ENCODE data around the gene ALG9.
A peak's percentile ranks its signal among the peaks of the same experiment; 100 is the strongest.

Gene ALG9

DNA sequence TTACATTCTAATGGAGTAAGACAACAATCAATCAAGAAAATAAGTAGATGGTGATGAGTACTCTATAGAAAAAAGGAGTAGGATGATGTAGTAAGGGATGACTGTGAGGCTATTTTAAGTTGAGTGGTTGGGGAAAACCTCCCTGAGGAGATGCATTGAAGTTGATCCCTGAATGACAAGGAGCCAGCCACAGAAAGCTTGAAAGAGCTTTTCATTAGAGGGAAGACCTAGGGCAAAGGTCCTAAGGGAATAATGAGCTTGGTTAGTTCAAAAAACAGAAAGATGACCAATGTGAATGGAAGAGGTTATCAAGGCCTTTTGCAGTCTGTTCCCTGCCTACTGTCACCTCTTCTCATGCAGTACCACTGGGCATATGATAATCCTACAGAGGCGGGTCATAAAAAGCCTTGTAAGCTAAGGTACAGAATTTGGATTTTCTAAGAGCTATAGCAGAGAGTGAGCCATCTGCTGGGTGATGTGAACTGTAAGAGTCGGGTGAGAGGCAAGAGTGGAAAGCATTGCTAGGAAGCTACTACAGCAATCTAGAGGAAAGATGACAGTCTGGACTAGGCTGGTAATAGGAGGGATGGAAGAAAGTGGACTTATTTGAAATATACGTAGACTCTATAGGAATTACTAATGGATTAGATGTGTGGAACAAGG lies 108.3 kb downstream of the ALG9 start:
- H2AFZ ChIP-seq (ENCODE audit: low read depth, low read length): no peak overlapping the region
- H3K79me2 ChIP-seq (ENCODE audit: low read length): peaks cover 47% of the 10 kb centered on the region
- H4K20me1 ChIP-seq (ENCODE audit: insufficient read depth, low read length): no peaks in the 10 kb centered on the region
- peaks cover 13% of the 10 kb centered on the region for H3K4me1 ChIP-seq (ENCODE audit: low read length)
- no peaks in the 10 kb centered on the region for H3K9me3 ChIP-seq (ENCODE audit: insufficient read depth, low read length)
- H3K4me3 ChIP-seq (ENCODE audit: low read length): no peak overlapping the region
- TF ChIP-seq EZH2phosphoT487 (IDR thresholded peaks at IDR 0.05; ENCODE audit: low read depth): no peak
- TF ChIP-seq, protein P1, sequence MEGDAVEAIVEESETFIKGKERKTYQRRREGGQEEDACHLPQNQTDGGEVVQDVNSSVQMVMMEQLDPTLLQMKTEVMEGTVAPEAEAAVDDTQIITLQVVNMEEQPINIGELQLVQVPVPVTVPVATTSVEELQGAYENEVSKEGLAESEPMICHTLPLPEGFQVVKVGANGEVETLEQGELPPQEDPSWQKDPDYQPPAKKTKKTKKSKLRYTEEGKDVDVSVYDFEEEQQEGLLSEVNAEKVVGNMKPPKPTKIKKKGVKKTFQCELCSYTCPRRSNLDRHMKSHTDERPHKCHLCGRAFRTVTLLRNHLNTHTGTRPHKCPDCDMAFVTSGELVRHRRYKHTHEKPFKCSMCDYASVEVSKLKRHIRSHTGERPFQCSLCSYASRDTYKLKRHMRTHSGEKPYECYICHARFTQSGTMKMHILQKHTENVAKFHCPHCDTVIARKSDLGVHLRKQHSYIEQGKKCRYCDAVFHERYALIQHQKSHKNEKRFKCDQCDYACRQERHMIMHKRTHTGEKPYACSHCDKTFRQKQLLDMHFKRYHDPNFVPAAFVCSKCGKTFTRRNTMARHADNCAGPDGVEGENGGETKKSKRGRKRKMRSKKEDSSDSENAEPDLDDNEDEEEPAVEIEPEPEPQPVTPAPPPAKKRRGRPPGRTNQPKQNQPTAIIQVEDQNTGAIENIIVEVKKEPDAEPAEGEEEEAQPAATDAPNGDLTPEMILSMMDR (IDR thresholded peaks at IDR 0.05; ENCODE audit: low read depth, low read length): peak; percentile 10; the same call in 1 of the 2 replicates
- no peak overlapping the region for H3K9ac ChIP-seq (ENCODE audit: low read length)
- no peaks in the 10 kb centered on the region for H3K27me3 ChIP-seq (ENCODE audit: low read depth, low read length)
- no peak overlapping the region for H3K27ac ChIP-seq (ENCODE audit: low read length)
- no peak overlapping the region for H3K4me2 ChIP-seq (ENCODE audit: low read length)
- peaks cover 60% of the 10 kb centered on the region for H3K36me3 ChIP-seq (replicated peaks; ENCODE audit: low read depth, low read length)

DNA sequence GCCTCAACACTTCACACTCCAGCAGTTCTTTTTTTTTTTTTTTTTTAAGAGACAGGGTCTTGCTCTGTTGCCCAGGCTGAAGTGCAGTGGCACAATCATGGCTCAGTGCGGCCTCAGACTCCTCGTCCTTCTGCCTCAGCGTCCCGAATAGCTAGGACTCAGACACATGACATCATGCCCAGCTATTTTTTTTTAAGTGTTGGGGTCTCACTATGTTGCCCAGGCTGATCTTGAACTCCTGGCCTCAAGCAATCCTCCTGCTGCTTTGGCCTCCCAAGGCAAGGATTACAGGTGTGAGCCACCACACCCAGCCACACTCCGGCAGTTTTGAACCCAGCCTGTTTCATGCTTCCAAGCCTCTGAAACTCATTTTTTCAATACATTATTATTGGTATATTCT lies 108.9 kb downstream of the ALG9 start:
- H3K36me3 ChIP-seq (replicated peaks; ENCODE audit: low read depth, low read length): peaks cover 63% of the 10 kb centered on the region
- TF ChIP-seq, protein P1 (IDR thresholded peaks at IDR 0.05; ENCODE audit: low read depth, low read length): no peak
- no peak for TF ChIP-seq EZH2phosphoT487 (IDR thresholded peaks at IDR 0.05; ENCODE audit: low read depth)
- peaks cover 47% of the 10 kb centered on the region for H3K79me2 ChIP-seq (ENCODE audit: low read length)

DNA sequence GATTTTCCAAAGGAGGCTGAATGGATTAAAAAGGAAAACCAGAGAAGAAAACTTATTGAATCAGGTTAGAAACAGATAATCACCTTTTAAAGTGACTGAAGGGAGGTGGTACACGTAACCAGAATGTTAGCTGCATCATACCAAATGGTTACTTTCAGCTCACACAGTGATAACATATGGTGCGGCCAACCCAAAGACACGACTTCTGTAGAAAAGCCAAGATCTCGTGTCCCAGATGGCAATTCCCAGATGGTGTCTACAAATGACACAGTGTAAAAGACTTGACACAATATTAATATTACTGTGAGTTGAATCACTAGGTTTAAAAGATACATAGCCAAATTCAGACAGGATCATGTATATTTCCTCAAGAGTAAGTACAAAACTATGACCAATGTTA lies 110.3 kb downstream of the ALG9 start:
- H3K9ac ChIP-seq (ENCODE audit: low read length): no peak overlapping the region
- H3K4me2 ChIP-seq (ENCODE audit: low read length): no peak overlapping the region
- H2AFZ ChIP-seq (ENCODE audit: low read depth, low read length): no peak overlapping the region
- H3K4me3 ChIP-seq (ENCODE audit: low read length): no peak overlapping the region
- H4K20me1 ChIP-seq (ENCODE audit: insufficient read depth, low read length): no peaks in the 10 kb centered on the region
- H3K27ac ChIP-seq (ENCODE audit: low read length): no peak overlapping the region
- no peaks in the 10 kb centered on the region for H3K27me3 ChIP-seq (ENCODE audit: low read depth, low read length)
- TF ChIP-seq EZH2phosphoT487 (IDR thresholded peaks at IDR 0.05; ENCODE audit: low read depth): no peak
- TF ChIP-seq, protein P1 (IDR thresholded peaks at IDR 0.05; ENCODE audit: low read depth, low read length): no peak
- H3K9me3 ChIP-seq (ENCODE audit: insufficient read depth, low read length): no peaks in the 10 kb centered on the region
- H3K36me3 ChIP-seq (replicated peaks; ENCODE audit: low read depth, low read length): peaks cover 72% of the 10 kb centered on the region
- H3K79me2 ChIP-seq (ENCODE audit: low read length): peaks cover 46% of the 10 kb centered on the region
- H3K4me1 ChIP-seq (ENCODE audit: low read length): peaks cover 10% of the 10 kb centered on the region

More for the DNA sequence above, 108.9 kb downstream of the ALG9 start:
- Histone ChIP-seq H3K9ac (ENCODE audit: low read length) (no peak overlapping the region), H3K4me3 (ENCODE audit: low read length) (no peak overlapping the region), H3K9me3 (ENCODE audit: insufficient read depth, low read length) (no peaks in the 10 kb centered on the region), H3K4me1 (ENCODE audit: low read length) (peaks cover 13% of the 10 kb centered on the region), H3K27me3 (ENCODE audit: low read depth, low read length) (no peaks in the 10 kb centered on the region), H4K20me1 (ENCODE audit: insufficient read depth, low read length) (no peaks in the 10 kb centered on the region), H3K27ac (ENCODE audit: low read length) (no peak overlapping the region), H2AFZ (ENCODE audit: low read depth, low read length) (no peak overlapping the region), H3K4me2 (ENCODE audit: low read length) (no peak overlapping the region)

DNA sequence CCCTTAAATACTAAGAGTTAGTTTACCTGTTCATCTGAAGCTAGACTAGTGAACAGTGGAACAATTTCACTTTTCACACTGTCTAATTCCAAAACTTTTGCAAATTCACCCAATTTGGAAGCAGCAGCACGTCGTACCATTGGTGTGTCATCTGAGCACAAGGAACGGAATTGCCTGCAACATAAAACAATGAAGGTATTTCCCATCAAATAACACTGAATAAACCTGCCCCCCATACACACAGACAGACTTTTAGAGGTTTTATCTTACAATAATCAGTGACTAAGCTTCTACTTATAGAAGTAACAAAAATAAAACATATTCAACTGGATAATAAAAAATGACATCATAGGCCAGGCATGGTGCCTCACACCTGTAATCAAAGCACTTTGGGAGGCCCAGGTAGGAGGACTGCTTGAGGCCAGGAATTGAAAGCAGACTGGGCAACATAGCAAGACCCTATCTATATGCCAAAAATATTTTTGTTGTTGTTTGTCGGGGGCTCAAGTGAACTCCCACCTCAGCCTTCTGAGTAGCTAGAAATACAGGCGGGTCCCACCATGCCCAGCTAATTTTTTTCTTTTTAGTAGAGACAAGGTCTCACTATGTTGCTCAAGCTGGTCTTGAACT lies 111.5 kb downstream of the ALG9 start:
- H3K36me3 ChIP-seq (replicated peaks; ENCODE audit: low read depth, low read length): peaks cover 74% of the 10 kb centered on the region
- H2AFZ ChIP-seq (ENCODE audit: low read depth, low read length): no peak overlapping the region
- peaks cover 35% of the 10 kb centered on the region for H3K79me2 ChIP-seq (ENCODE audit: low read length)
- H3K4me1 ChIP-seq (ENCODE audit: low read length): peaks cover 7% of the 10 kb centered on the region
- H3K27me3 ChIP-seq (ENCODE audit: low read depth, low read length): no peaks in the 10 kb centered on the region
- no peaks in the 10 kb centered on the region for H4K20me1 ChIP-seq (ENCODE audit: insufficient read depth, low read length)
- no peak overlapping the region for H3K27ac ChIP-seq (ENCODE audit: low read length)
- no peak overlapping the region for H3K4me3 ChIP-seq (ENCODE audit: low read length)
- H3K9me3 ChIP-seq (ENCODE audit: insufficient read depth, low read length): no peaks in the 10 kb centered on the region
- TF ChIP-seq, protein P1 (IDR thresholded peaks at IDR 0.05; ENCODE audit: low read depth, low read length): no peak
- no peak for TF ChIP-seq EZH2phosphoT487 (IDR thresholded peaks at IDR 0.05; ENCODE audit: low read depth)
- no peak overlapping the region for H3K9ac ChIP-seq (ENCODE audit: low read length)
- H3K4me2 ChIP-seq (ENCODE audit: low read length): no peak overlapping the region
